ENCODE data around the gene STAC2. TPM values are rescaled to one million over a fixed set of nuclear protein-coding genes. Genes with fewer than 3 reads are reported as not detected.

STAC2 gene
- under 1 TPM in 2 of 4 donors, not detected in 2; 0.27 to 0.66 TPM for total RNA-seq

GRCh38 chr17:39225308-39225958 is at the start of gene STAC2:
Gene STAC2, minus strand, starts transcription at chr17:39225945. Its CDS starts 443 bp downstream, at chr17:39225502.
- Histone ChIP-seq H3K36me3 (no peaks in the 10 kb centered on the region), H3K9me3 (no peaks in the 10 kb centered on the region), H3K27me3 (peaks cover 0 to 14% of the 10 kb centered on the region in 2 donors), H3K4me1 (peaks cover 0 to 19% (median 14%) of the 10 kb centered on the region in 4 donors), H3K4me3 (peak within 1 kb of the TSS; percentile 14 to 51 (median 42)), H3K27ac (peak within 1 kb of the TSS in 1 of 4 donors; percentile 17)
- DNase-seq = no peak
- TF ChIP-seq POLR2A (IDR thresholded peaks at IDR 0.05) (no peak), CTCF (IDR thresholded peaks at IDR 0.05) (no peak)

GRCh38 chr17:39271546-39271945 is 45.8 kb upstream of the STAC2 start:
- TF ChIP-seq CTCF (IDR thresholded peaks at IDR 0.05) (no peak), POLR2A (IDR thresholded peaks at IDR 0.05) (no peak)
- H3K9me3 ChIP-seq = no peaks in the 10 kb centered on the region
- H3K27ac ChIP-seq = no peak overlapping the region
- H3K27me3 ChIP-seq = no peaks in the 10 kb centered on the region
- no peaks in the 10 kb centered on the region for H3K4me1 ChIP-seq
- no peak for DNase-seq
- H3K36me3 ChIP-seq = peaks cover 0 to 86% (median 0%) of the 10 kb centered on the region in 3 donors
- no peak overlapping the region for H3K4me3 ChIP-seq

GRCh38 chr17:39270923-39271322 is 45.2 kb upstream of the STAC2 start:
- H3K36me3 ChIP-seq = peaks cover 0 to 90% (median 0%) of the 10 kb centered on the region in 3 donors
- no peak overlapping the region for H3K27ac ChIP-seq
- DNase-seq = no peak
- H3K4me1 ChIP-seq = no peaks in the 10 kb centered on the region
- no peaks in the 10 kb centered on the region for H3K27me3 ChIP-seq
- H3K9me3 ChIP-seq = no peaks in the 10 kb centered on the region
- no peak overlapping the region for H3K4me3 ChIP-seq
- TF ChIP-seq CTCF (IDR thresholded peaks at IDR 0.05) (peak in 3 of 6 experiments; percentile 22 to 37 (median 31)), POLR2A (IDR thresholded peaks at IDR 0.05) (no peak)

GRCh38 chr17:39264119-39264518 is 38.4 kb upstream of the STAC2 start:
- no peaks in the 10 kb centered on the region for H3K27me3 ChIP-seq
- no peak overlapping the region for H3K27ac ChIP-seq
- H3K9me3 ChIP-seq = no peaks in the 10 kb centered on the region

GRCh38 chr17:39261286-39261685 is 35.5 kb upstream of the STAC2 start:
- peaks cover 0 to 86% (median 0%) of the 10 kb centered on the region in 3 donors for H3K36me3 ChIP-seq
- no peak overlapping the region for H3K4me3 ChIP-seq
- no peaks in the 10 kb centered on the region for H3K4me1 ChIP-seq
- no peaks in the 10 kb centered on the region for H3K9me3 ChIP-seq
- TF ChIP-seq POLR2A (IDR thresholded peaks at IDR 0.05) (no peak), CTCF (IDR thresholded peaks at IDR 0.05) (peak in 2 of 6 experiments; percentile 6 to 17)
- no peak overlapping the region for H3K27ac ChIP-seq
- no peaks in the 10 kb centered on the region for H3K27me3 ChIP-seq
- DNase-seq = no peak

More at GRCh38 chr17:39264119-39264518, 38.4 kb upstream of the STAC2 start:
- no peak overlapping the region for H3K4me3 ChIP-seq
- TF ChIP-seq POLR2A (IDR thresholded peaks at IDR 0.05) = no peak
- DNase-seq = no peak
- no peaks in the 10 kb centered on the region for H3K4me1 ChIP-seq
- peaks cover 0 to 97% (median 0%) of the 10 kb centered on the region in 3 donors for H3K36me3 ChIP-seq

- Histone ChIP-seq H3K27ac (no peak overlapping the region), H3K4me1 (no peaks in the 10 kb centered on the region), H3K27me3 (no peaks in the 10 kb centered on the region), H3K4me3 (no peak overlapping the region), H3K36me3 (peaks cover 0 to 41% (median 0%) of the 10 kb centered on the region in 3 donors), H3K9me3 (no peaks in the 10 kb centered on the region)
- TF ChIP-seq CTCF (IDR thresholded peaks at IDR 0.05) (no peak), POLR2A (IDR thresholded peaks at IDR 0.05) (no peak)
- DNase-seq = no peak
Observed at GRCh38 chr17:39252788-39253460, 27.2 kb upstream of the STAC2 start.

Measured in Peyer's patch (tissue), 4 donors.